ENCODE results near the gene CSMD2. TPM values are rescaled to one million over a fixed set of nuclear protein-coding genes. Genes with fewer than 3 reads are reported as not detected.

Gene CSMD2
- total and polyA plus RNA-seq, 2 of the 4 experiments (the other 2 are of a cell fraction), result under 0.01 to 0.36 TPM

GRCh38 chr1:33971913-33972312 is 193.1 kb downstream of the CSMD2 start:
- H3K23ac ChIP-seq (ENCODE audit: low read depth, low read length), result no peak overlapping the region
- no peak overlapping the region for H2AK5ac ChIP-seq (ENCODE audit: low read depth, low read length)
- no peak overlapping the region for H3K27ac ChIP-seq (ENCODE audit: insufficient read depth, low read length)
- DNase-seq, result no peak
- no peak overlapping the region for H2BK20ac ChIP-seq (ENCODE audit: low read depth, low read length)
- no peak overlapping the region for H3K56ac ChIP-seq (ENCODE audit: extremely low read depth, insufficient read depth, low read length)
- no peak overlapping the region for H3K14ac ChIP-seq (replicated peaks; ENCODE audit: low read depth, low read length)
- in situ Hi-C loops (cut with MboI; ENCODE audit: low sequenced_read_pairs) (no loop called here), dilution Hi-C loops (cut with HindIII; ENCODE audit: low sequenced_read_pairs, unreplicated experiment) (no loop called here), intact Hi-C loops (cut with micrococcal nuclease) (no loop called here)
- no peak overlapping the region for H2AFZ ChIP-seq (replicated peaks; ENCODE audit: low read length, poor library complexity)
- TF ChIP-seq BHLHE40 (IDR thresholded peaks at IDR 0.05; ENCODE audit: low read depth, low read length), result no peak
- no peak for TF ChIP-seq NFE2L2 (IDR thresholded peaks at IDR 0.05; ENCODE audit: low read depth, low read length)
- TF ChIP-seq CTCF (conservative IDR thresholded peaks at IDR 0.05; ENCODE audit: low read depth, low read length), result no peak
- no peak for TF ChIP-seq USF2 (IDR thresholded peaks at IDR 0.05; ENCODE audit: low read depth, low read length)
- no peak for TF ChIP-seq CHD1 (IDR thresholded peaks at IDR 0.05; ENCODE audit: low read depth, low read length)
- TF ChIP-seq FOS (IDR thresholded peaks at IDR 0.05; ENCODE audit: low read depth, low read length), result no peak
- TF ChIP-seq RCOR1 (IDR thresholded peaks at IDR 0.05; ENCODE audit: insufficient replicate concordance, low read length), result no peak
- no peak for TF ChIP-seq RAD21 (IDR thresholded peaks at IDR 0.05; ENCODE audit: low read length)
- TF ChIP-seq ELK1 (IDR thresholded peaks at IDR 0.05; ENCODE audit: borderline replicate concordance, low read depth, low read length), result no peak
- no peak for TF ChIP-seq POLR2A (IDR thresholded peaks at IDR 0.05; ENCODE audit: low read depth, low read length)
- TF ChIP-seq MAFK (IDR thresholded peaks at IDR 0.05; ENCODE audit: low read depth, low read length), result no peak
- TF ChIP-seq SMC3 (IDR thresholded peaks at IDR 0.05; ENCODE audit: low read depth, low read length), result no peak
- no peak for TF ChIP-seq MXI1 (IDR thresholded peaks at IDR 0.05; ENCODE audit: borderline replicate concordance, low read depth, low read length)
- no peak for TF ChIP-seq MAZ (IDR thresholded peaks at IDR 0.05; ENCODE audit: borderline replicate concordance, low read depth, low read length)
- TF ChIP-seq RFX5 (IDR thresholded peaks at IDR 0.05; ENCODE audit: low read depth, low read length), result no peak
- TF ChIP-seq CEBPB (IDR thresholded peaks at IDR 0.05; ENCODE audit: low read depth, low read length), result no peak
- H3K4ac ChIP-seq (ENCODE audit: low read depth, low read length), result no peak overlapping the region
- H3K9ac ChIP-seq (ENCODE audit: low read depth, low read length), result no peak overlapping the region
- no peak overlapping the region for H2BK15ac ChIP-seq (ENCODE audit: low read depth, low read length)
- 50% methylated on average over 2 of the region's 7 CpGs; no CpG with 5 or more reads in 1 of the 2 experiments for WGBS, 2 experiments (ENCODE audit: extremely low coverage in 2 of 2, insufficient read length in 1 of 2)
- ChIA-PET CTCF (no interaction called here), POLR2A (ENCODE audit: unreplicated experiment) (no interaction called here)
- H3K79me1 ChIP-seq (ENCODE audit: low read depth in 1 of 2, low read length in 2 of 2), result no peaks in the 10 kb centered on the region
- H3K18ac ChIP-seq (ENCODE audit: low read depth, low read length), result no peak overlapping the region
- no peaks in the 10 kb centered on the region for H3K4me1 ChIP-seq (ENCODE audit: control insufficient read depth, insufficient read depth, low read length)
- H3K9me3 ChIP-seq (ENCODE audit: control insufficient read depth, insufficient read depth, low read length), result peaks cover 29% of the 10 kb centered on the region
- H4K20me1 ChIP-seq (ENCODE audit: insufficient read depth, low read length), result no peaks in the 10 kb centered on the region
- no TSS peak for BruUV-seq (replicated peaks)
- H2BK120ac ChIP-seq (ENCODE audit: low read depth, low read length), result no peak overlapping the region
- H3K4me3 ChIP-seq (ENCODE audit: insufficient read depth, low read depth, low read length), result no peak overlapping the region
- no peak overlapping the region for H4K8ac ChIP-seq (ENCODE audit: low read depth in 2 of 2, low read length in 2 of 2)
- no peak overlapping the region for H2AK9ac ChIP-seq (replicated peaks; ENCODE audit: low read depth, low read length, poor library complexity)
- H3K27me3 ChIP-seq (ENCODE audit: control insufficient read depth, insufficient read depth, low read length), result no peaks in the 10 kb centered on the region
- ATAC-seq (ENCODE audit: low read depth), result no peak
- H4K91ac ChIP-seq (ENCODE audit: insufficient read depth, low read depth, low read length), result no peak overlapping the region
- H3K9me1 ChIP-seq (ENCODE audit: insufficient read depth, low read length), result no peaks in the 10 kb centered on the region
- no peaks in the 10 kb centered on the region for H3K36me3 ChIP-seq (ENCODE audit: control insufficient read depth, insufficient read depth, low read length)
- no peak overlapping the region for H3K4me2 ChIP-seq (ENCODE audit: low read depth, low read length)
- H2BK5ac ChIP-seq (ENCODE audit: low read depth, low read length, poor library complexity, severe bottlenecking), result no peak overlapping the region
- H4K5ac ChIP-seq (ENCODE audit: low read depth, low read length), result no peak overlapping the region
